ENCODE measurements around the gene CTF1. TPM values are rescaled to one million over a fixed set of nuclear protein-coding genes. Genes with fewer than 3 reads are reported as not detected.
A peak's percentile ranks its signal among the peaks of the same experiment; 100 is the strongest.

Gene CTF1
- total RNA-seq, 4 donors from 2014 or later, result 0.80 to 3.0 (median 2.5) TPM; not detected in 1

GRCh38 chr16:30921748-30922419 is 25.5 kb downstream of the CTF1 start:
- intact Hi-C loops (cut with DNase I; ENCODE audit: low total_unique reads), result no loop called here
- peak overlapping the region; percentile 7 for H3K4me3 ChIP-seq (ENCODE audit: low read depth, poor library complexity, severe bottlenecking)
- WGBS, 2 donors, result 0 to 1% methylated on average over 29 to 32 of the region's 37 CpGs
- TF ChIP-seq, protein P1, sequence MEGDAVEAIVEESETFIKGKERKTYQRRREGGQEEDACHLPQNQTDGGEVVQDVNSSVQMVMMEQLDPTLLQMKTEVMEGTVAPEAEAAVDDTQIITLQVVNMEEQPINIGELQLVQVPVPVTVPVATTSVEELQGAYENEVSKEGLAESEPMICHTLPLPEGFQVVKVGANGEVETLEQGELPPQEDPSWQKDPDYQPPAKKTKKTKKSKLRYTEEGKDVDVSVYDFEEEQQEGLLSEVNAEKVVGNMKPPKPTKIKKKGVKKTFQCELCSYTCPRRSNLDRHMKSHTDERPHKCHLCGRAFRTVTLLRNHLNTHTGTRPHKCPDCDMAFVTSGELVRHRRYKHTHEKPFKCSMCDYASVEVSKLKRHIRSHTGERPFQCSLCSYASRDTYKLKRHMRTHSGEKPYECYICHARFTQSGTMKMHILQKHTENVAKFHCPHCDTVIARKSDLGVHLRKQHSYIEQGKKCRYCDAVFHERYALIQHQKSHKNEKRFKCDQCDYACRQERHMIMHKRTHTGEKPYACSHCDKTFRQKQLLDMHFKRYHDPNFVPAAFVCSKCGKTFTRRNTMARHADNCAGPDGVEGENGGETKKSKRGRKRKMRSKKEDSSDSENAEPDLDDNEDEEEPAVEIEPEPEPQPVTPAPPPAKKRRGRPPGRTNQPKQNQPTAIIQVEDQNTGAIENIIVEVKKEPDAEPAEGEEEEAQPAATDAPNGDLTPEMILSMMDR (IDR thresholded peaks at IDR 0.05), result peak in 1 of 3 donors; percentile 92
- no peak for TF ChIP-seq POLR2A (IDR thresholded peaks at IDR 0.05)
- peak; percentile 90 to 98 for DNase-seq (ENCODE audit: low spot score in 2 of 2)

- WGBS, 2 donors, result 0 to 1% methylated on average over 38 to 42 of the region's 42 CpGs
- peak overlapping the region; percentile 24 for H3K4me3 ChIP-seq (ENCODE audit: low read depth, poor library complexity, severe bottlenecking)
- TF ChIP-seq, protein P1 (IDR thresholded peaks at IDR 0.05), result no peak
- no peak for TF ChIP-seq POLR2A (IDR thresholded peaks at IDR 0.05)
- peak; percentile 100 for DNase-seq (ENCODE audit: low spot score in 2 of 2)
- intact Hi-C loops (cut with DNase I; ENCODE audit: low total_unique reads), result no loop called here
These were observed 26.1 kb downstream of the CTF1 start for GRCh38 chr16:30922420-30922959.

DNA sequence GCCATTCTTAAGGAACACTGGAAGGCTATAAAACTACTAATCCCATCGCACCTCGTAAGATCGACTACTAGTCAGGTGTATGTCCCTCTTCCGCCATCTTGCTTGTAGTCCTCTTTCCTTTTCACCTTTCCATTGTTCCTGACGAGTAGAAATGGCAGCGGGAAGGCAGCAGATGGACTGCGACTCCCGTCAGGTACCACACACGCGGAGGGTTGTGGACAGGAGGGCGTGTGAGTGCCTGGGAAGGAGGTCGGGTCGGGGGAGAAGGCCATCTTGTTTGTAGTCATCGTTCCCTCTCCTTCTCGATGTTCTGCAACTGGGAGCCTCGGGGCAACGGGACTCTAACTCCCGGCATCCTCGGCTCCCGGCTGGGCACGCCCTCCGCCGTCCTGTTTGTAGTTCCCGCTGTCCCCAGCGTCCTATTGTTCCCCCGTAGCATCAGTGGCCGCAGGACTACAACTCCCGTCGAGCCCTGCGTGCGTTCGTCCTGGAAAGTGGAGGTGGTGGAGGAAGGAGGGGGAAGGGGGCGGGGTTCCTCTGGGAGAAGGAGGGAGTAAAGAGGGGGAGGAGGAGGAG is 26.6 kb downstream of the CTF1 start:
- TF ChIP-seq, protein P1 (IDR thresholded peaks at IDR 0.05), result no peak
- no peak for TF ChIP-seq POLR2A (IDR thresholded peaks at IDR 0.05)
- H3K4me3 ChIP-seq (ENCODE audit: low read depth, poor library complexity, severe bottlenecking), result peak overlapping the region; percentile 28
- intact Hi-C loops (cut with DNase I; ENCODE audit: low total_unique reads), result no loop called here
- DNase-seq (ENCODE audit: low spot score in 2 of 2), result peak; percentile 100
- 0 to 1% methylated on average over 33 of the region's 33 CpGs for WGBS, 2 donors

GRCh38 chr16:30923554-30924075 is 27.2 kb downstream of the CTF1 start, which contains the start of gene FBXL19:
Gene FBXL19 (plus strand): TSS chr16:30923572. CDS start chr16:30925755, 2,183 bp downstream.
- peak within 1 kb of the TSS; percentile 28 for H3K4me3 ChIP-seq (ENCODE audit: low read depth, poor library complexity, severe bottlenecking)
- TF ChIP-seq POLR2A (IDR thresholded peaks at IDR 0.05), result no peak
- TF ChIP-seq, protein P1 (IDR thresholded peaks at IDR 0.05), result no peak
- intact Hi-C loops (cut with DNase I; ENCODE audit: low total_unique reads), result no loop called here
- WGBS, 2 donors, result 1 to 2% methylated on average over 20 to 26 of the region's 31 CpGs
- peak in 1 of 2 donors; percentile 92 for DNase-seq (ENCODE audit: low spot score in 2 of 2)

DNA sequence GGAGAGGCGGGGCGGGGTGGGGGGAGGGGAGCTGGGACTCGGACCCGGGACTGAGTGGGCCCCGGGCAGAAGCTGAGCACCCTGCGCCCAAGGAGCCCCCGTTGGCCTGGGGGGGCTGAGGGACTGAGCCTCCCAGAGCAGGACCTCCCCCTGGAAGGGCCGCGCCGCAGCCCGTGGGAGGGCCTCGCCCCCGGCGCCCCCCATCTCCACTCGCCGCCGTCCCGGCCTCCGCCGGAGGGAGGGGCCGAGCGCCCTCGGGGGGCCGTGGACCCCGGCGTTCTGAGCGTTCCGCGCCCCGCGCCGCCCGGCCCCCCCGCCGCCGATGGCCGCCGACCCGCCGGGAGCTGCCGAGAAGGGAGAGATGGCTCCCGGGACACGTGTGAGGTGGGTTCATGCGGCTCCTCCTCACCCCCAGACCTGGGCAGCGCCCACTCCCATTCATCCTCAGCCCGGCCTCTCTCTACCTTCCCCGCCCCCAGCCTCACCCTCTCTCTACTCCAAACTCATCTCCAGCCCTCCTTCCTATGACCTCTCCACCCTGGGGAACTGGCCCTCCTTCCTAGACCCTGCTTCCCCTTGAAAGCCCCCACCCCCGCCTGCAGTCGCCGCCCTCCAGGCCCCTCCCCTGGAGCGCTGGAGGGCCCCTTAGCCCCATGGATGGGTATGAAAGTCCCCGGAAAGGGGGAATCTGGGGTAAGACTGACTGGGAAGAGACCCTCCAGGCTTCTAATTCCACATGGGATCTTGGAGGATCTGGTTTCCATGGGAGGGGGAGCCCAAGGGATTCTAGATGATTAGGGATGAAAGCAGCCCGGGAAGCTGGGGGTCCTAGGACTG is 27.9 kb downstream of the CTF1 start:
- peak overlapping the region; percentile 28 for H3K4me3 ChIP-seq (ENCODE audit: low read depth, poor library complexity, severe bottlenecking)
- intact Hi-C loops (cut with DNase I; ENCODE audit: low total_unique reads), result no loop called here
- no peak for TF ChIP-seq POLR2A (IDR thresholded peaks at IDR 0.05)
- TF ChIP-seq, protein P1 (IDR thresholded peaks at IDR 0.05), result no peak
- WGBS, 2 donors, result 8 to 20% methylated on average over 12 to 26 of the region's 53 CpGs
- no peak for DNase-seq (ENCODE audit: low spot score in 2 of 2)

Measured in lower leg skin (tissue), 4 donors.